ENCODE results near the gene DNAJC21.
"Not testable (repeated sequence)": the region's sequence is repeated elsewhere in the genome, so short reads cannot be mapped to it uniquely, and the experiment has no call there.

DNAJC21 gene

DNA sequence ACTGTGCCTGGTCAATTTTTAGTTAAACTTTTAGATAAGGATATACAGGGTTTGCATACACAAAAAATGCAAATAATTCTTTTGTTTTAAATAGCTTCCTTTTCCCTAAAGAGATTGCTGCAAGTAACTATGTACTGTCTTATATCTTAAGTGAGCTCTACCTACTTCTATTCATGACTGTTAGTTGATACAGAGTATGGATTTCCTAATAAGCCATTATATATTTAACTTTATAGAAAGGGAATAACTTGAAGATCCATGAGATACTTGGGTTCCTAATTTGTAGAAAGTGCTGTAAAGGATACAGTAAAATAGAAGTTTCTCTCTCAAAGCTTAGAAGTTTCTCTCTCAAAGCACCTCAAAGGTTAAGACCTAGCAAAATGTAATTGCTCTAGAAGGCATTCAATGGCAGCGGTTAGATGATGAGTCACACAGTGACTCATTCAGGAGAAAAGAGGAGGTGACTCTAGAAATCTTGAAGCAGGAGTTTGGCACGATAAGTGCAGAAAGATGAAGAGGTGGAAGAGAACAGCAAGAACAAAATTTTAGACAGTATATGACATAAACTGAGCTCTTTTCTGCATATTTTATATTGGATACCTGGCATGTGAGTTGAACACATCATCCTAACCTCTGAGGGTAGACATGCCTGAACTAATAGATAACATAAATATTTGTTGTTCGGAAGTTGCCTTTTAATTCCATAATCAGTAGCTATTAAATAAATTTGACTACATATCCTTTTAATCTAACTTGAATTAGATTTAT lies 5.5 kb upstream of the DNAJC21 start:
- no peak for DNase-seq

DNA sequence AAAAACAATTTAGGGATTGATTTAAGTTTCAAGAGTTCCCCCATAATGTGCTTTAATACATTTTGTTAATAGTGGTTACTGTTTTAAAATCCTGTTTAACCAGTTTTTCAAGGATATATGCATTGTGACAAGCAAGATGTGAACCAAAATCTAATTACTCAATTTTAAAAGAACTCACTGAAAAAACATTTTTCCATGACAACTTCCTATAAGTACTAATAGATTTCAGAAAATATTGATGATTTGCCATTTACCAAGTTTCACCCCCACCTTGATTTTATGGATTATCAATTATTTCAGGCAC lies 4.9 kb upstream of the DNAJC21 start:
- DNase-seq: no peak

DNA sequence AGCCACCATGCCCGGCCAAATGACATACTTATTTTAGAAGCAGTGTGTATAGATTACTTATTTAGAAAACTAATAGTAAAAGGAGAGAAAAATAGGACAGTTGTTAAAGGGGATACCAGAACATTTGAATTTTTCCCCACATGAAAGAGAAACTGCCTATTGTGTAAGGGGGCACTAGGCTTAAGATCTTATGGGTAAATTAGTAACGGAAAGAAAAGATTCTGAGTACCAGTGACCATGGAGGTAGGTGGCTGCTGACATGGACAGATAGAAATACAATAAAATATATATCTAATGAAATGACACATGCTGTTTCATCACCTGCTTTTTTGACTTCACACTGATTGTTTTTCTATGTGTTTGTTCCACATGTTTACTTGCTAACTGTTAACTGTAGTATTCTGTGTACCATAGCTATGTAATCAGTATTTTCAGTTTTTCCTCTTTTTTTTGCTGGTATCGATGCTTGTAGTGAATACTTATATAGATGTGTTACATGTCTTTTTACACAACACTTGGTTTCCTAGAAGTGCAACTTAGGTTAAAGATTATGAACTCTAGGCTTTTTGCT lies 3.0 kb upstream of the DNAJC21 start:
- no peak for DNase-seq

GRCh38 chr5:34927785-34928184 lies 1.6 kb upstream of the DNAJC21 start:
- DNase-seq: no peak

DNA sequence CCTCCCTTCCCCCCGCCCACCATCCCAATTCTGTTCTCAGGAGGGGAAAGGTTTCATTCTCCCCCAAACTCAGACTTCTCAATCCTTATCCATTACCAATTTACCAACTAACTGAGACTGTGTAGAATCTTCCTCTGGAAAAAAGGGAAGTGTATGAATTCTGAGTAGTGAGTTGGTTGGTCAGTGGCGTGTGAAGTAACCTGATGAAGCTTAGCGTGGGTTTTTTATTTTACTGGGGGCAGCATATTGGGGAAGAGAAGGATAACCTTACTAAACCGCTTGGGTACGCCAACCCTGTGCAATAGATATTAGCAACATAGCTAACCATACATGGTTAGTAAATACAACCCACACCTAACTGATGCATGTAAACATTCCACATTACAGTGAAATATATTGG lies 1.1 kb upstream of the DNAJC21 start:
- no peak for DNase-seq

- DNase-seq: peak; percentile 83 to 86
Measured at GRCh38 chr5:34929720-34930461, 532 bp downstream of the DNAJC21 start.

GRCh38 chr5:34930462-34930844 lies 1.1 kb downstream of the DNAJC21 start:
- no peak for DNase-seq

- no peak for DNase-seq
Measured at GRCh38 chr5:34930870-34931269, 1.5 kb downstream of the DNAJC21 start.

- DNase-seq: no peak
Measured at GRCh38 chr5:34932947-34933346, 3.6 kb downstream of the DNAJC21 start.

DNA sequence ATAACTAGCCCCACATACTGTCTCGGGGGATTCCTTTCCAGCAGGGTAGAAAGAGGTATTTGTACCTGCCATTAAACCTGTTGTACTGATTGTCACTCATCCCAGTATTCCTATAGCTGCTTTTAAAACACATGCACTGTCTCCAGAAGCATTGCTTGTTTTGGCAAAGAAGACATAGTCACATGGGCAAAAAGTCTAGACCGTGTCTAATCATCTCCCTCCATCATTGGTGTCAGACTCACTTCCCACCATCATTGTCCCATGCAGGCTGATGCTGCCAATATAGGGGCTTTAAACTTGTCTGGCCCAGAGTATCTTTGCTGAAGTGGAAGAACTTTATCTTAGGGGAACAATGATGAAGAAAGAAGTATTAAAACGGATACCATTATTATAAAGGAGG lies 12.6 kb downstream of the DNAJC21 start:
- no peak for DNase-seq

DNA sequence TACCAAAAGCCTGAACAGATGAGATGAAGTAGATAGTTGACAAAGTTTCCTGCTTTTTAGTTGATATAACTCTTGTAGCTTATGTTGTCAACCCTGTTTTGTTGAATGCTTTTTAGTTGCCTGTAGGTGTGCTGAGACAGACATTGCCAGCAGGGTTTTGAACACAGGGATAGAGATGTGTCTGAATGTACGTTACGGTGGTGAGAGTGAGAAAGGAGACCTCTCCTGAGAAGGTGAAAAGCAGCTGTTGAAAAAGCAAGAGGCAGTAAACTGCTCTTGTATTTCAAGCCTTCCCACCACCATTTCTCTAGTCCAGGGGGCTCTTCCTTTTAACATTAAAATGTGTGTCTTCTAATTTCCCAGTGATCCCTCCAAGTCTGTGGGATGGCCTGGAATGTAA lies 14.7 kb downstream of the DNAJC21 start:
- no peak for DNase-seq

DNA sequence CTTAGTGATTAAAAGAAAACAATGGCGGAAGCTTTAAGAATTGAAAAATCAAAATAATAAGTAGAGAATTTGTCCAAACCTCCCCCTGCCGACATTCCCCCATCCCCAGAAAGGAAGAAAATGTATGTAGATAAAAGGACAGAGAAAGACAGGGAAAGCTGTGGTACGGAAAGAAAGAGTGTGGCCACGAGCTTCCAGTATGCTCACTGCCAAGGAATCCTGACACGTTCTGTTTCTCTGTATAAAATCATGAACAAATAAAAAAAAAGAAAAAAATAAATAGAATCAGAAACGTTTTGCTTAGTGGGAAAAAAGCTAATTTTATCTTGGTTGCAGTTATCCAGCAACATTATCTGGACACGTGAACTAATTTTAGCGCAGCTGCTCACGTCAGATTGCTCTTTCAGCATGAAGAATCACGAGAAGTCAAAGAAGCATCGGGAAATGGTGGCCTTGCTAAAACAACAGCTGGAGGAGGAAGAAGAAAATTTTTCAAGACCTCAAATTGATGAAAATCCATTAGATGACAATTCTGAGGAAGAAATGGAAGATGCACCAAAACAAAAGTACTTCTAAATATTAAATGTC lies 15.2 kb downstream of the DNAJC21 start:
- DNase-seq: no peak

DNA sequence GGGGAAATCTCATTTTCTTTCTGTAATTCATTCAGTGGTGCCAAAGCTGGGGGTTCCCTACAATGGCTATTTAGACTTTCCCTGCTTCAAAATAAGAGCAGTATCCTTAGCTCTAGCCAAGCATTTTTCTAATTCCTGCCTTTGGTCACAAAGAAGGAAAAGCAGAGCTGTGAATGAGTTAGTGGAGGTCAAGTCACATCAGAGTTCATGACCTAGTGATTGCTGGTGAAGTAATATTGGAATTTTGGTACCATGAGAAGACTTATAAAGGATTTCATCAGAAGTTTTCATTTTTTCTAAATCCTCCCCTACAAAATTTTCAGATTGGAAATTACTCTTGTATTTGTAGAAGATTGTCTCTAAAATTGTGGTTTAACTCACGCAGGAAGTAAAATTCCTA lies 28.0 kb downstream of the DNAJC21 start:
- DNase-seq: no peak

GRCh38 chr5:34957857-34958690 lies 28.7 kb downstream of the DNAJC21 start:
- DNase-seq: no peak

GRCh38 chr5:34959323-34959722 lies 30.0 kb downstream of the DNAJC21 start:
- DNase-seq: peak; percentile 27 to 28

- DNase-seq: no peak
Measured at GRCh38 chr5:34967540-34967939, 38.2 kb downstream of the DNAJC21 start.

DNA sequence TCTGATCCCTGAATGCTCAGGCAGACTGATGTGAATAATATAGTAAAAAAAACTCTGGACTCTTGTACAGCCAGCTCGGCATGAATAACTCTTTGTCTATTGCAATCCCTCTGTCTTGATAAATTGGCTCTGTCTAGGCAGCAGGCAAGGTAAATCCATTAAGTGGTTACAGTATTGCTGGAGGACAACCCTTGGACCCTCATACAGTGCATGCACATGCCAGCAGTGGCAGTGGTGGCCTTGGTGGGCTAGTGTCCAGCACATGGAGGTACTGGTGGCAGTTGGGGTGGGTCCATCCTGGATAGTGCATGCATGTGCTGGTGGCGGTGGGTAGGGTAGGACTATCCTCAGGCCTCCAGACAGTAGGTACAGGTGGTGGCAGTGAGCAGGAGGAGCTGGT lies 38.9 kb downstream of the DNAJC21 start:
- DNase-seq: no peak

GRCh38 chr5:34970552-34970951 lies 41.2 kb downstream of the DNAJC21 start:
- DNase-seq: no peak

GRCh38 chr5:34971655-34972054 lies 42.3 kb downstream of the DNAJC21 start:
- not testable (repeated sequence) for DNase-seq

- DNase-seq: no peak
Measured at GRCh38 chr5:34976347-34976746, 47.0 kb downstream of the DNAJC21 start.

DNA sequence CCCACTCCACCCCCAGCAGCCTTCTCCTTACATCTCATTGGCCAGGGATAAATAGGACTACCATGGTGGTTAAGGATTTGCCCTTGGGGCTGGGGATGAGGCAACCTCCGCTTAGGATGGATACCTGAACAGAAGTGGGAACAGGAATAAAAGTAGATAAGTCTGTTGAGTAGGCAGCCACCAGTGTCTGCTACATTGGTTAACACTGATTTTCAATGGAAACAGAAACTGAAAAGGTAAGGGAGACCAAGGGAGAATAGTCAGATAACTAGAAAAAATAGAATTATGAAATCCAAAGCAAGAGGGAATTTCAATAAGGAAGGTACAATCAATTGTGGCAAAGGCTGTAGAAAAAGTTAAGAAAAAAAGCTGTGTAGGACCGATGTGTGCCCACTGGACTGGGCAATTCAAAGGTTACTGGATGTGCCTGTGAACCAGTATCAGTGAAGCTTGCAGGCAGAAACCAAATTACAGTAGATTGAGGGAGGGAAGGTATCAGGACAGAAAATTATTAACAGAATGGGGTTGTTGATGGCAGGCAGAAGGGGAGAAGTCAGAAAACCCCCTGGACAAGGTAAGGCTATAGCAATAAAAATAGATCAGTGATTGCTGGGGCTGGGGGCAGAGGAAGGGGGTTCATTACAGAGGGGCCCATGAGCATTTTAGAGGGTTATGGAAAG lies 48.7 kb downstream of the DNAJC21 start:
- no peak for DNase-seq

DNA sequence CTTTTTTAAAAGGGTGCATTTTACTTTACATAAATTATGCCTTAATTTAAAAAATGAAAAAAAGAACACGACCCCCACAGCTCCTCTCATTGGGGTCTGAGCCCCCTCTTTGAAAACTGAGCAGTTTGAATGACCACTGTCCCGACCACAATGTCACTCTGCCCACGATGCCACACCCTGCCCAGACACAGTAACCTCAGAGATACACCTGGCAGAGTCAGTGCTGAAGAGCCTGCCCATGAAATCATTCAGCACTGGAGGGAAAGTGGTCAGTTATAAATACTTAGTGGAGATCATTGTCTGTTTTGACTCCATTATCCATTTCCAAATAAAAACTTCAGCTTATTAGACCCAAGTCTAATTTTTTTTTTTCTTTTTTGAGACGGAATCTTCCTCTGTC lies 49.3 kb downstream of the DNAJC21 start:
- DNase-seq: no peak

Measured in activated T-cell treated with anti-CD3 and anti-CD28 coated beads, Interleukin-2, amount 50 U/mL, for 48 hours (primary cell).